A673 (cell line): ENCODE data around the gene PMEPA1. TPM values are rescaled to one million over a fixed set of nuclear protein-coding genes. Genes with fewer than 3 reads are reported as not detected.

Experiments
- BruUV-seq: library from RNA; stranded (reverse); fragments of 400-500 nt; replicated peaks from 2 replicates; lab custom pipeline; 2021; lab: Mats Ljungman, UMichigan
- CTCF ChIA-PET: fragments of 300-600 bp; sonication (Branson Sonifier 250); formaldehyde crosslinking; loops from one replicate; lab custom pipeline; 2022; ENCODE audit warnings: antibody characterized with exemption; lab: Charles Lee
- POLR2A ChIA-PET: fragments of 300-600 bp; sonication (Branson Sonifier 250); formaldehyde crosslinking; loops from one replicate; lab custom pipeline; 2022; ENCODE audit warnings: antibody characterized with exemption; ENCODE audit not compliant: low non-redundant PET; lab: Charles Lee
- DNase-seq: peaks from one replicate; pipeline ENCODE4 v3.0.0-alpha.2; 2015; ENCODE audit warnings: low spot score
- H3K27ac ChIP-seq: fragments of 200-600 bp; sonication (generic); 2 replicates; pipeline ENCODE4 v1.5.1; 2016; ENCODE audit warnings: mixed run types, low read depth, mild to moderate bottlenecking, mixed read lengths, antibody characterized with exemption, low read length; ENCODE audit not compliant: poor library complexity, severe bottlenecking
- H3K27me3 ChIP-seq: fragments of 200-600 bp; sonication (generic); replicated peaks from 2 replicates; pipeline ENCODE4 v1.6.1; 2017; ENCODE audit warnings: mixed run types, low read depth, mild to moderate bottlenecking, mixed read lengths, antibody characterized with exemption, low read length; ENCODE audit not compliant: insufficient read depth, poor library complexity
- H3K36me3 ChIP-seq: fragments of 200-600 bp; sonication (generic); 2 replicates; pipeline ENCODE4 v1.6.1; 2016; ENCODE audit warnings: mixed run types, mild to moderate bottlenecking, mixed read lengths, antibody characterized with exemption, low read length; ENCODE audit not compliant: insufficient read depth, poor library complexity, severe bottlenecking
- H3K4me1 ChIP-seq: fragments of 200-600 bp; sonication (generic); 2 replicates; pipeline ENCODE4 v1.6.1; 2017; ENCODE audit warnings: mixed run types, mild to moderate bottlenecking, mixed read lengths, antibody characterized with exemption, low read length; ENCODE audit not compliant: insufficient read depth, poor library complexity, severe bottlenecking
- H3K4me3 ChIP-seq: fragments of 200-600 bp; sonication (generic); 2 replicates; pipeline ENCODE4 v1.5.1; 2016; ENCODE audit warnings: low read depth, mixed run types, mild to moderate bottlenecking, mixed read lengths, low read length; ENCODE audit not compliant: poor library complexity, severe bottlenecking
- H3K9me3 ChIP-seq: fragments of 200-600 bp; sonication (generic); 2 replicates; pipeline ENCODE4 v1.6.1; 2016; ENCODE audit warnings: mixed run types, low read depth, mild to moderate bottlenecking, mixed read lengths, antibody characterized with exemption, low read length; ENCODE audit not compliant: poor library complexity, severe bottlenecking
- EZH2 ChIP-seq: fragments of 200-600 bp; sonication (generic); IDR thresholded peaks from 2 replicates; pipeline ENCODE4 v1.6.1; 2017; ENCODE audit warnings: borderline replicate concordance, low read depth, mild to moderate bottlenecking, mixed read lengths, antibody characterized with exemption, low read length; ENCODE audit not compliant: poor library complexity, severe bottlenecking
- intact Hi-C: fragments of 100-400 bp; cut with micrococcal nuclease; formaldehyde crosslinking; loops from one replicate; pipeline ENCODE4 v1.10.0; 2022; ENCODE audit not compliant: unreplicated experiment
- total RNA-seq: library from RNA; stranded (reverse); gene quantifications from 2 replicates; pipeline ENCODE4 v1.2.3, GENCODE V29; 2021
- TF ChIP-seq, protein P1 (sequence below): fragments of 300-800, 200-600 bp; sonication (generic); conservative IDR thresholded peaks from 2 replicates; pipeline ENCODE4 v1.5.1; 2017; ENCODE audit warnings: low read depth, mild to moderate bottlenecking, antibody characterized with exemption, low read length, moderate library complexity, mixed read lengths

PMEPA1 gene
- total RNA-seq, 1 experiment from 2014 or later: 9.7 TPM

DNA sequence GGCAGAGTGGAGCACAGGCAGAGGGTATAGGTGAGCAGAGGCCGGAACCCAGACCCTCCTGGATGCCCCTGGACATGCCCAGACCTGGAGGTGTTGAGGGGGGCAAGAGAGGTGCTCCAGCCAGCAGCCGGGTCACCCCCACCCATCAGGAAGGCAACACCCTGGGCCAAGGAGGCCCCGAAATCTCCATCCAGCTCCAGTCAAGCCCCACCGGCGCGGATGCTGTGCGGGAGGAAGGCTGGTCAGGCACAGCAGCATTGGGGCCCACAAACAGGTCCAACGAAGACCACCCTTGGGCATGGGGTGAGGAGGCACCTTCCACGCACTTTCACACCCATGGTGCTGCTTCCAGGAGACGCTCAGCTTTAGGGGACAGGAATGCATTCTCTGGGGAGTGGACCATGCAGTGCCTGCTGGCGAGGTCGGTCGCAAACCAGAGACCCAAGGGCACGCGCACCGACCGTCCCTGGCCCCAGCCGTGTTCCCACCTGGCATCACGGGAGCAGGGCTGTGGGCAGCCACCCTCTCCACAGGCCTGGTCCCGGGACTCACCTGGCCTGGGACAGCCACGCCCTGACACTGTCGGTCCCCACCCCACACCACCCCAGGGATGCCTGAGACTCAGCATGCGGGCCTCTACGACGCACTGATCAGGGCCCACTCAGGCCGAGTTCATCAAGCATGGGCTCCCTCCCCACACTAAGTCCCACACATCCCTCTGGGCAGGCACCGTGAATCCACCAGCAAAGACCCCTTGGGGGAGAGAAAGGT lies 45.9 kb downstream of the PMEPA1 start:
- intact Hi-C loops: no loop called here
- Histone ChIP-seq H3K36me3 (no peaks in the 10 kb centered on the region), H3K4me1 (peaks cover 7% of the 10 kb centered on the region), H3K27ac (no peak overlapping the region), H3K4me3 (no peak overlapping the region), H3K27me3 (no peaks in the 10 kb centered on the region), H3K9me3 (no peaks in the 10 kb centered on the region)
- CTCF ChIA-PET: no interaction called here
- TF ChIP-seq, protein P1, sequence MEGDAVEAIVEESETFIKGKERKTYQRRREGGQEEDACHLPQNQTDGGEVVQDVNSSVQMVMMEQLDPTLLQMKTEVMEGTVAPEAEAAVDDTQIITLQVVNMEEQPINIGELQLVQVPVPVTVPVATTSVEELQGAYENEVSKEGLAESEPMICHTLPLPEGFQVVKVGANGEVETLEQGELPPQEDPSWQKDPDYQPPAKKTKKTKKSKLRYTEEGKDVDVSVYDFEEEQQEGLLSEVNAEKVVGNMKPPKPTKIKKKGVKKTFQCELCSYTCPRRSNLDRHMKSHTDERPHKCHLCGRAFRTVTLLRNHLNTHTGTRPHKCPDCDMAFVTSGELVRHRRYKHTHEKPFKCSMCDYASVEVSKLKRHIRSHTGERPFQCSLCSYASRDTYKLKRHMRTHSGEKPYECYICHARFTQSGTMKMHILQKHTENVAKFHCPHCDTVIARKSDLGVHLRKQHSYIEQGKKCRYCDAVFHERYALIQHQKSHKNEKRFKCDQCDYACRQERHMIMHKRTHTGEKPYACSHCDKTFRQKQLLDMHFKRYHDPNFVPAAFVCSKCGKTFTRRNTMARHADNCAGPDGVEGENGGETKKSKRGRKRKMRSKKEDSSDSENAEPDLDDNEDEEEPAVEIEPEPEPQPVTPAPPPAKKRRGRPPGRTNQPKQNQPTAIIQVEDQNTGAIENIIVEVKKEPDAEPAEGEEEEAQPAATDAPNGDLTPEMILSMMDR: no peak
- no peak for TF ChIP-seq EZH2
- DNase-seq: no peak
- POLR2A ChIA-PET: no interaction called here
- BruUV-seq: no TSS peak

DNA sequence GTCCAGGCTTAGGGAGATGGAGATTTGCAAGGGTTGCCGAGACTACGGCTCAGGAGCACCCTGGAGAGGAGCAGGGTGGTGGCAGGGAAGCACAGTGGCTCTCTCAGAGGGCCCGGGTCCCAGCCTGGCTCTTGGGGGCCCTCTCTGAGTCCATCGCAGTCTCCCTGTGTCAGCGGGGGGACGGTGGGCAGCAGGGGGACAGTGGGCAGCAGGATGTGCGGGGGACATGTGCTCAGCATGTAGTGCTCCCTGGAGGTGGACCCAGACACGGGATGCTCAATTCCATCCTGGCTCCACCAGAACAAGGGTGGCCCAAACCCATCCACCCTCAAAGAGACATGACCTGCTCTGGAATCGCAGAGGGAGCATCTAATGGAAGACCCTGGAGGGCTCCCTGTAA lies 46.6 kb downstream of the PMEPA1 start:
- H3K4me1 ChIP-seq: peaks cover 7% of the 10 kb centered on the region
- intact Hi-C loops: no loop called here
- no peak overlapping the region for H3K4me3 ChIP-seq
- no peak for DNase-seq
- ChIA-PET CTCF (no interaction called here), POLR2A (no interaction called here)
- no peaks in the 10 kb centered on the region for H3K27me3 ChIP-seq
- BruUV-seq: no TSS peak
- H3K27ac ChIP-seq: no peak overlapping the region
- TF ChIP-seq EZH2: no peak
- TF ChIP-seq, protein P1: no peak
- no peaks in the 10 kb centered on the region for H3K9me3 ChIP-seq
- H3K36me3 ChIP-seq: no peaks in the 10 kb centered on the region

DNA sequence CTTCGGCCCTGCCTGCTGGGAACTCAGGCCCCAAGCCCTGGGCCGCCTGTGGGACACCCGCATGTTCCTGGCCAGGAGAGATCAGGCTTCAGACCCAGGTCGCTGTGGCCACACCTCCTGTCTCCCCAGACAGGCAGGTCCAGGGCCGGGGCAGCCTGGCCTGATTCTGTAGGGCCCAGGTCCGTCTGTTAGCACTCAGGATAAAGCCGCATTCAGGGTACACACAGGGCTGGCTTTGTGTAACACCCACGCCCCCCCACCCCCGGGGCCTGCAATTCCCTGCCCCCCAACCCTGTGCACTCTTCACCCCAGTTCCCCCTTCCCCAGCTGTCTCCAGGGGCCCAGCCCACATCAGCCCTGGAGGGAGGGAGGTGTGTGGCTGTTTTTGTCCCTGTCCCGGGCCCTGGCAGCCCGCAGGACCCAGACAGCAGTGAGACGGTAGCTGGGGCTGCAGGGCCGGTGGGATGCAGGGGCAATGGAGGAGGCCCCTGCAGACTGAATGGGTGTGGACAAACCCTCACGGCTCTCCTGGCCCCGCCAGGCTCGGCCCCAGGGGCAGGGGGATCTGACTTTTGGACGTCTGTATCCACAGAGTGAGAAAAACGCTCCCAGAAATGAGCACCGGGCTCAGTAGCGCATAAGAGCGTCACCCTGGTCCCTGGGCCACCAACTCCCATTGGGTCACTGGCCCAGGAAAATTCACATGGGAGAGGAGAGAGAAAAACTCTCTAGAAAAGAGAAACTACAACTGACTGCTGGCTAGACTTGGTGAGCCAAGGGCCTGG lies 47.2 kb downstream of the PMEPA1 start:
- no peak for DNase-seq
- intact Hi-C loops: no loop called here
- ChIA-PET CTCF (no interaction called here), POLR2A (no interaction called here)
- TF ChIP-seq, protein P1: no peak
- TF ChIP-seq EZH2: no peak
- Histone ChIP-seq H3K4me1 (peaks cover 7% of the 10 kb centered on the region), H3K27ac (no peak overlapping the region), H3K9me3 (no peaks in the 10 kb centered on the region), H3K36me3 (no peaks in the 10 kb centered on the region), H3K27me3 (no peaks in the 10 kb centered on the region), H3K4me3 (no peak overlapping the region)
- no TSS peak for BruUV-seq
